ENCODE results near the gene TASL. TPM values are rescaled to one million over a fixed set of nuclear protein-coding genes. Genes with fewer than 3 reads are reported as not detected.

Gene TASL
- total RNA-seq, 1 experiment from 2014 or later, result not detected

DNA sequence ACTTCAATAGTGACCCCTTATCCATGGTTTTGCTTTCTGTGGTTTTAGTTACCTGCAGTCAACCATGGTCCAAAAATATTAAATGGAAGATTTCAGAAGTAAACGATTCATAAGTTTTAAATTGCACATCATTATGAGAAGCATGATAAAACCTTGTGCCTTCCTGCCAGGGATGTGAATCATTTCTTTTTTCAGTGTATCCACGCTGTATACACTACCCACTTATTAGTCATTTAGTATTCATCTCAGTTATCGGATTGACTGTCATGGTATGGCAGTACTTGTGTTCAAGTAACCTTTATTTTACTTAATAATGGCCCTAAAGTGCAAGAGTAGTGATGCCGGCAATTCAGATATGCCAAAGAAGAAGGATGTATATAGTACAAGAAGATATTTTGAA is 37.7 kb upstream of the TASL start:
- no peak overlapping the region for H3K4me3 Mint-ChIP-seq
- Histone ChIP-seq H2BK12ac (ENCODE audit: insufficient read length, low read depth, low read length) (no peak overlapping the region), H2BK120ac (ENCODE audit: low read depth, low read length, poor library complexity, severe bottlenecking) (no peak overlapping the region), H3K18ac (ENCODE audit: insufficient read length, low read depth, low read length) (no peak overlapping the region), H3K27me3 (ENCODE audit: insufficient read depth, low read length) (no peaks in the 10 kb centered on the region), H3K4ac (ENCODE audit: low read depth, low read length) (no peak overlapping the region), H2BK20ac (ENCODE audit: low read depth, low read length, poor library complexity, severe bottlenecking) (no peak overlapping the region), H2AFZ (ENCODE audit: low read length) (no peak overlapping the region), H3K56ac (ENCODE audit: insufficient read length, low read depth, low read length) (no peak overlapping the region), H2BK5ac (ENCODE audit: insufficient read length, low read length) (no peak overlapping the region), H4K8ac (replicated peaks; ENCODE audit: insufficient read length, low read depth, low read length) (no peak overlapping the region), H3K27ac (ENCODE audit: insufficient read length, low read depth, low read length) (no peak overlapping the region), H3K9me3 (ENCODE audit: control insufficient read depth, low read depth, low read length) (no peaks in the 10 kb centered on the region), H3K79me1 (ENCODE audit: insufficient read depth, low read depth, low read length, poor library complexity, severe bottlenecking) (no peaks in the 10 kb centered on the region), H3K14ac (ENCODE audit: insufficient read depth, low read length) (no peak overlapping the region), H3K23me2 (ENCODE audit: insufficient read length, low read depth, low read length, poor library complexity, severe bottlenecking) (no peaks in the 10 kb centered on the region), H4K5ac (ENCODE audit: insufficient read length, low read depth, low read length) (no peak overlapping the region), H3K23ac (ENCODE audit: insufficient read length, low read depth, low read length) (no peak overlapping the region), H3K4me1 (ENCODE audit: insufficient read depth, low read length) (no peaks in the 10 kb centered on the region; the same call in 1 of the 2 replicates), H2AK5ac (ENCODE audit: insufficient read length, low read length) (no peak overlapping the region), H3T11ph (ENCODE audit: low read length) (no peak overlapping the region), H3K79me2 (ENCODE audit: insufficient read depth, low read length) (no peaks in the 10 kb centered on the region), H2BK15ac (ENCODE audit: low read depth, low read length) (no peak overlapping the region), H4K91ac (ENCODE audit: insufficient read length, low read depth, low read length) (no peak overlapping the region), H3K9ac (ENCODE audit: extremely low read depth, insufficient read length, low read length) (no peak overlapping the region), H3K4me2 (ENCODE audit: insufficient read depth, insufficient read length, low read length) (no peak overlapping the region), H4K20me1 (ENCODE audit: control insufficient read depth, insufficient read depth, insufficient read length) (no peaks in the 10 kb centered on the region)
- no CpG with 5 or more reads among the region's 4 CpGs for WGBS (ENCODE audit: extremely low coverage, insufficient read length, low lambda C conversion rate)
- peaks cover 11 to 13% of the 10 kb centered on the region in 2 experiments for H3K4me1 Mint-ChIP-seq
- no peak for DNase-seq
- H3K27ac Mint-ChIP-seq, result no peak overlapping the region
- no peaks in the 10 kb centered on the region for H3K36me3 Mint-ChIP-seq (ENCODE audit: insufficient read depth in 1 of 3, low read depth in 3 of 3)
- no peaks in the 10 kb centered on the region for H3K27me3 Mint-ChIP-seq (ENCODE audit: low read depth)
- TF ChIP-seq CTCF (conservative IDR thresholded peaks at IDR 0.05), result no peak
- H3K9me3 Mint-ChIP-seq, result peaks cover 17 to 46% of the 10 kb centered on the region in 2 experiments; a peak in 4 of 5 replicates
